Skeletal muscle tissue (tissue), 4 donors: Measurements from ENCODE around the gene CUL3. TPM values are rescaled to one million over a fixed set of nuclear protein-coding genes. Genes with fewer than 3 reads are reported as not detected.

Experiments used
- H3K27ac ChIP-seq: one replicate; pipeline ENCODE4 v1.7.0; 2013; ENCODE audit warnings: mild to moderate bottlenecking, low read depth, low read length, inconsistent platforms
- H3K27me3 ChIP-seq, 3 donors: one replicate each; pipeline ENCODE4 v1.7.0; 2013; ENCODE audit warnings: low read length in 3 of 3; ENCODE audit not compliant: control insufficient read depth in 3 of 3, insufficient read depth in 3 of 3
- H3K36me3 ChIP-seq, 3 donors: one replicate each; pipeline ENCODE4 v1.7.0; 2013; ENCODE audit warnings: low read length in 3 of 3; ENCODE audit not compliant: control insufficient read depth in 3 of 3, insufficient read depth in 3 of 3
- H3K4me1 ChIP-seq, 3 donors: one replicate each; pipeline ENCODE4 v1.7.0; 2013; ENCODE audit warnings: low read length in 3 of 3, mild to moderate bottlenecking in 3 of 3; ENCODE audit not compliant: control insufficient read depth in 3 of 3, insufficient read depth in 3 of 3
- H3K4me3 ChIP-seq, 3 donors: one replicate each; pipeline ENCODE4 v1.7.0; 2013; ENCODE audit warnings: low read length in 3 of 3
- H3K9ac ChIP-seq, 3 donors: one replicate each; pipeline ENCODE4 v1.7.0; 2013; ENCODE audit warnings: low read length in 3 of 3, mild to moderate bottlenecking in 3 of 3, moderate library complexity in 2 of 3, low read depth in 1 of 3
- H3K9me3 ChIP-seq, 3 donors: one replicate each; pipeline ENCODE4 v1.7.0; 2013; ENCODE audit warnings: low read length in 3 of 3; ENCODE audit not compliant: control insufficient read depth in 3 of 3
- total RNA-seq: library from RNA; depleted of rRNA; stranded (reverse); fragments of >200 nt; gene quantifications from one replicate; pipeline ENCODE4 v1.2.3, GENCODE V29; 2014
- donor health status: Osteomylitis.

Gene CUL3
- total RNA-seq, 1 donor from 2014 or later: 82.5 TPM

DNA sequence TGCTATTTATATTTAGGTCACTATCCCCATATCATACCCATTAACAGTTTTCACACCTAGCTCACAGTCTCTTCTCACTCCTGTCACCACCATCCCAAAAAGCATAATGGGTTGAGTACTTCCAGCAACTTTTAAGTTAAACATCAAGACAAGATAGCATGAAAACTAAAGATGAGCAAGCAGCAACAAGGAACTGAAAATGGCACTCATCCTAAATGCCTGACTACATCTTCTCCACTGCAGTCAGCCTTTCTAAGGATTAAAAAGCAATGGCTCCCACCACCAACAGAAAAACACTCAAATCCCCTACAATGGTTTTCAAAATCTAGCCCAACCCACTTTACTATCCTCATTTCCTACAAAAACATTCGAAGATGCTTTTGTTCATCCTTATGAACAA lies 38.2 kb downstream of the CUL3 start:
- Histone ChIP-seq H3K36me3 (peaks cover 3 to 5% (median 5%) of the 10 kb centered on the region in 3 donors), H3K4me3 (no peak overlapping the region), H3K4me1 (peaks cover 6 to 17% (median 6%) of the 10 kb centered on the region in 3 donors), H3K27me3 (no peaks in the 10 kb centered on the region), H3K27ac (no peak overlapping the region), H3K9me3 (no peaks in the 10 kb centered on the region), H3K9ac (no peak overlapping the region)

GRCh38 chr2:224545884-224546644 lies 39.1 kb downstream of the CUL3 start:
- Histone ChIP-seq H3K27me3 (no peaks in the 10 kb centered on the region), H3K36me3 (peaks cover 3 to 5% (median 5%) of the 10 kb centered on the region in 3 donors), H3K27ac (peak overlapping the region; percentile 36), H3K4me3 (peak overlapping the region in 1 of 3 donors; percentile 17), H3K4me1 (peaks cover 6 to 17% (median 6%) of the 10 kb centered on the region in 3 donors), H3K9me3 (no peaks in the 10 kb centered on the region), H3K9ac (no peak overlapping the region)

DNA sequence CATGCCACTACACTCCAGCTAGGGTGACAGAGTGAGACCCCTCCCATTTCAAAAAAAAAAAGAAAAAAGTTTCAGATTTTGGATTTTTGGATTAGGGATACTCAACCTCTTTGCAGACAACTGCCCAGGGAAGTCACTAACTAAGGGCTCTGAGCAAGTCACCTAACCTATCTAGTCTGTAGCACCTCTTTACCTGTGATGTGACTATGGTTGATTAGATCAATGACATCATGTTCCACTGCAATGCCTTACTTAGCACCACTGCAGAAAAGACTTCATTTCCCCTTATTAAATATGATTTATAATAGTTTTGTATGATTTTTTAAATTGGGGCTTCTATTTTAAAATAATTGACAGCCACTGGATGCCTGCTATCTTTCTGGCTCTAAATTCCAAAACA lies 41.2 kb downstream of the CUL3 start:
- no peak overlapping the region for H3K27ac ChIP-seq
- peaks cover 3 to 5% (median 5%) of the 10 kb centered on the region in 3 donors for H3K36me3 ChIP-seq
- H3K9ac ChIP-seq: no peak overlapping the region
- H3K27me3 ChIP-seq: no peaks in the 10 kb centered on the region
- peaks cover 6 to 17% (median 6%) of the 10 kb centered on the region in 3 donors for H3K4me1 ChIP-seq
- H3K9me3 ChIP-seq: no peaks in the 10 kb centered on the region
- H3K4me3 ChIP-seq: no peak overlapping the region

GRCh38 chr2:224538561-224539138 lies 46.5 kb downstream of the CUL3 start:
- Histone ChIP-seq H3K9ac (no peak overlapping the region), H3K4me3 (no peak overlapping the region), H3K36me3 (peaks cover 3 to 5% (median 5%) of the 10 kb centered on the region in 3 donors), H3K4me1 (peaks cover 0 to 4% (median 3%) of the 10 kb centered on the region in 3 donors), H3K27me3 (no peaks in the 10 kb centered on the region), H3K27ac (no peak overlapping the region), H3K9me3 (no peaks in the 10 kb centered on the region)

- Histone ChIP-seq H3K9me3 (no peaks in the 10 kb centered on the region), H3K4me1 (peaks cover 4 to 9% (median 4%) of the 10 kb centered on the region in 3 donors), H3K27me3 (no peaks in the 10 kb centered on the region), H3K9ac (no peak overlapping the region), H3K4me3 (no peak overlapping the region), H3K36me3 (no peaks in the 10 kb centered on the region), H3K27ac (no peak overlapping the region)
Measured at GRCh38 chr2:224532931-224533330, 52.2 kb downstream of the CUL3 start.

- no peaks in the 10 kb centered on the region for H3K27me3 ChIP-seq
- no peaks in the 10 kb centered on the region for H3K36me3 ChIP-seq
- H3K4me3 ChIP-seq: no peak overlapping the region
- H3K9me3 ChIP-seq: no peaks in the 10 kb centered on the region
- H3K9ac ChIP-seq: no peak overlapping the region
- no peak overlapping the region for H3K27ac ChIP-seq
- H3K4me1 ChIP-seq: peaks cover 4 to 9% (median 4%) of the 10 kb centered on the region in 3 donors
Measured at GRCh38 chr2:224532441-224532840, 52.7 kb downstream of the CUL3 start.

- H3K4me1 ChIP-seq: peaks cover 7 to 18% (median 11%) of the 10 kb centered on the region in 3 donors
- no peaks in the 10 kb centered on the region for H3K36me3 ChIP-seq
- no peak overlapping the region for H3K9ac ChIP-seq
- H3K27ac ChIP-seq: no peak overlapping the region
- no peaks in the 10 kb centered on the region for H3K9me3 ChIP-seq
- H3K4me3 ChIP-seq: no peak overlapping the region
- no peaks in the 10 kb centered on the region for H3K27me3 ChIP-seq
Measured at GRCh38 chr2:224528171-224528570, 57.0 kb downstream of the CUL3 start.

GRCh38 chr2:224525774-224526173 lies 59.4 kb downstream of the CUL3 start:
- Histone ChIP-seq H3K4me3 (no peak overlapping the region), H3K9ac (no peak overlapping the region), H3K4me1 (peaks cover 7 to 18% (median 11%) of the 10 kb centered on the region in 3 donors), H3K36me3 (no peaks in the 10 kb centered on the region), H3K9me3 (no peaks in the 10 kb centered on the region), H3K27me3 (no peaks in the 10 kb centered on the region), H3K27ac (no peak overlapping the region)

DNA sequence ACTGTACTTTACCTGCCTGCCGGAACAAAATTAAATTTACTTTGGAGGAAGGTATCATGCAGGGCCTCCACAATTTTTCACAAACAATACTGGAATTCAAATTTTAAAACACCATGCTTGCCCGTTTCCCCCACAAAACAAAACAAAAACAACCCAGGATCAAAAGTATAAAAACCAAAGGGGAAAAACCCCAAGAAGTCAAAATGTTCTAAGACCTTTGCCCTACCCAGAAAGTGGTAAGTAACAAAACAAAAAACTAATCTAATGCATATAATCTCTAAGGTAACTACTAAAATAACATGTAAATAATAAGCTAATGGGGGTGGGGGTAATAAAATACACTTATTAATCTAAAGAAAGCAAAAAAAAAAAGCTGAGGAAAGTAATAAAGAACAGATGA lies 60.5 kb downstream of the CUL3 start:
- Histone ChIP-seq H3K4me1 (peaks cover 11 to 25% (median 15%) of the 10 kb centered on the region in 3 donors), H3K36me3 (no peaks in the 10 kb centered on the region), H3K4me3 (no peak overlapping the region), H3K27ac (no peak overlapping the region), H3K9me3 (no peaks in the 10 kb centered on the region), H3K27me3 (no peaks in the 10 kb centered on the region), H3K9ac (no peak overlapping the region)
